ENCODE data around the gene LDLRAD3.

Gene LDLRAD3

GRCh38 chr11:36051235-36052144 is 107.6 kb downstream of the LDLRAD3 start:
- no peak for DNase-seq

- DNase-seq = no peak
Observed at GRCh38 chr11:36053281-36053680, 109.4 kb downstream of the LDLRAD3 start.

- no peak for DNase-seq
Observed at GRCh38 chr11:36053862-36054261, 110.0 kb downstream of the LDLRAD3 start.

GRCh38 chr11:36054628-36055027 is 110.8 kb downstream of the LDLRAD3 start:
- no peak for DNase-seq

- no peak for DNase-seq
Observed at GRCh38 chr11:36056160-36056751, 112.4 kb downstream of the LDLRAD3 start.

- peak; percentile 50 for DNase-seq
Observed at GRCh38 chr11:36057379-36058042, 113.6 kb downstream of the LDLRAD3 start.

- DNase-seq = no peak
Observed at GRCh38 chr11:36059660-36060059, 115.8 kb downstream of the LDLRAD3 start.

GRCh38 chr11:36060926-36061325 is 117.1 kb downstream of the LDLRAD3 start:
- DNase-seq = no peak

- DNase-seq = no peak
Observed at GRCh38 chr11:36061471-36061870, 117.6 kb downstream of the LDLRAD3 start.

GRCh38 chr11:36062796-36063365 is 119.0 kb downstream of the LDLRAD3 start:
- no peak for DNase-seq

GRCh38 chr11:36065436-36065835 is 121.6 kb downstream of the LDLRAD3 start:
- no peak for DNase-seq

- no peak for DNase-seq
Observed at GRCh38 chr11:36066891-36067290, 123.0 kb downstream of the LDLRAD3 start.

- peak; percentile 42 for DNase-seq
Observed at GRCh38 chr11:36069576-36070212, 125.8 kb downstream of the LDLRAD3 start.

GRCh38 chr11:36070213-36070953 is 126.5 kb downstream of the LDLRAD3 start:
- DNase-seq = no peak

- DNase-seq = no peak
Observed at GRCh38 chr11:36070954-36071330, 127.1 kb downstream of the LDLRAD3 start.

- DNase-seq = no peak
Observed at GRCh38 chr11:36071917-36072500, 128.1 kb downstream of the LDLRAD3 start.

- peak; percentile 87 for DNase-seq
Observed at GRCh38 chr11:36073411-36074203, 129.7 kb downstream of the LDLRAD3 start.

- no peak for DNase-seq
Observed at GRCh38 chr11:36074941-36075431, 131.1 kb downstream of the LDLRAD3 start.

GRCh38 chr11:36077368-36077767 is 133.5 kb downstream of the LDLRAD3 start:
- DNase-seq = no peak

GRCh38 chr11:36077886-36078685 is 134.2 kb downstream of the LDLRAD3 start:
- DNase-seq = no peak
